ENCODE results near the gene PTPRN2.
"Not testable (repeated sequence)": the region's sequence is repeated elsewhere in the genome, so short reads cannot be mapped to it uniquely, and the experiment has no call there.

PTPRN2 gene

DNA sequence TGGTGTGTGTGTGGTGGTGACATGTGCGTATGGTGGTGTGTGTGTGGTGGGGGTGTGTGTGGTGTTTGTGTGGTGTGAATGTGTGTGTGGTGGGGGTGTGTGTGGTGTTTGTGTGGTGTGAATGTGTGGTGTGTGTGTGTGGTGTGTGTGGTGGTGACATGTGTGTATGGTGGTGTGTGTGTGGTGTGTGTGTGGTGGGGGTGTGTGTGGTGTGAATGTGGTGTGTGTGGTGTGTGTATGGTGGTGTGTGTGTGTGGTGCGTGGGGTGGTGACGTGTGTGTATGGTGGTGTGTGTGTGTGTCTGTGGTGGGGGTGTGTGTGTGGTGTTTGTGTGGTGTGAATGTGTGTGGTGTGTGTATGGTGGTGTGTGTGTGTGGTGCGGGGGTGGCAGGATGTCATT is 797.7 kb downstream of the PTPRN2 start:
- no peak for DNase-seq

DNA sequence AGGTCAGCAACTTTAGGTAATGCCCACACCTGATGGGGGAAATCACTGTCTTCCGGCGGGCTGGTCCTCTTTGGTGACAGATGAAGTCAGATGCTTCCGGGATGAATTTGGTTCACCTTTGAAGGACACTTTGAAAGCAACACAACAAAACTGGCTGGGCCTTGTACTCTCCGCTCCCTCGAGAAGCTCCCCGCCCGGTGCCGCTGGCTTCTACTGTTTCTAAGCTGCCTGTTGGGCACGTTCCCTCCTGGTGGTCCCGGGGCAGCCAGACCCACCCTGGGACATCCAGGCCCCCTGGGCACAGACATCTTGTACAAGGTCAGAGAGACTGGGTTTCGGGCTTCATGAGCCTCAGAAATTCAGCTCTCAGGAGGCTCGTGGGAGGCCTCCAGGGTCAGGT is 798.5 kb downstream of the PTPRN2 start:
- no peak for DNase-seq

DNA sequence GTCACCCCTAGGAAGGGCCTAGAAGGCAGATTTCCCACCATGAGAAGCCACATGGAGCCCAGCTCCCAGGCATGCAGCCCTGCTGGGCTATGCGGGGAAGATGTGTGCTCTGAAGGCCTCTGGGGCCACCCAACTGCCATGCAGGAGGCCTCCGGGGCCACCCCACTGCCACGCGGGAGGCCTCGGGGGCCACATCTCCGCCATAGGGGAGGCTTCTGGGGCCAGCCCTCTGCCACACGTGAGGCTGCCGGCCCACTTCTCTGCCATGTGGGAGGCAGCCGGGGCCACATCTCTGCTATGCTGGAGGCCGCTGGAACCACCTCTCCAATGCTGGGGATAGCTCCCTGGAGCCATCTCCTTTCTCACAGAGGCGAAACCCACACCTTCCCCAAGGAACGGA is 799.0 kb downstream of the PTPRN2 start:
- DNase-seq: no peak

DNA sequence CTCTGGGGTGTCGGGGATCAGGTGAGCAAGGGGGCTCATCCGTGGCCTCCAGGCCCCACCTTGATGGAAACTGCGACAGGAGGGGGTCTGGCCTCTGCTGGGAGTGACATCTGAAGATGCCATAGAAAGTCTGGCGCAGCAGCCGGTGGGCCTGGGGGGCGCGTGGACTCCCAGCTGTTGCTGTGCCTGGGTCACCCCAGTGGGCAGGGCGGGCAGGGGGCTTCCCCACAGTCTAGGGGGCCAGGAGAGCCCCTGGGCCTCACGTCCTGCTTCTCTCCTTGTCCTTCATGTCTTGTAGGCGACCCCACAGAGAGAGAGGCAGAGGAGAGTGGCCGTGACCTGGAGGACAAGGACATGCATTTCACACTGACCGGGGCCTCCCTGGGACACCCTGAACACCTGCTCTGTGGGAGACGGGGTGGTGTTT is 800.3 kb downstream of the PTPRN2 start:
- no peak for DNase-seq

DNA sequence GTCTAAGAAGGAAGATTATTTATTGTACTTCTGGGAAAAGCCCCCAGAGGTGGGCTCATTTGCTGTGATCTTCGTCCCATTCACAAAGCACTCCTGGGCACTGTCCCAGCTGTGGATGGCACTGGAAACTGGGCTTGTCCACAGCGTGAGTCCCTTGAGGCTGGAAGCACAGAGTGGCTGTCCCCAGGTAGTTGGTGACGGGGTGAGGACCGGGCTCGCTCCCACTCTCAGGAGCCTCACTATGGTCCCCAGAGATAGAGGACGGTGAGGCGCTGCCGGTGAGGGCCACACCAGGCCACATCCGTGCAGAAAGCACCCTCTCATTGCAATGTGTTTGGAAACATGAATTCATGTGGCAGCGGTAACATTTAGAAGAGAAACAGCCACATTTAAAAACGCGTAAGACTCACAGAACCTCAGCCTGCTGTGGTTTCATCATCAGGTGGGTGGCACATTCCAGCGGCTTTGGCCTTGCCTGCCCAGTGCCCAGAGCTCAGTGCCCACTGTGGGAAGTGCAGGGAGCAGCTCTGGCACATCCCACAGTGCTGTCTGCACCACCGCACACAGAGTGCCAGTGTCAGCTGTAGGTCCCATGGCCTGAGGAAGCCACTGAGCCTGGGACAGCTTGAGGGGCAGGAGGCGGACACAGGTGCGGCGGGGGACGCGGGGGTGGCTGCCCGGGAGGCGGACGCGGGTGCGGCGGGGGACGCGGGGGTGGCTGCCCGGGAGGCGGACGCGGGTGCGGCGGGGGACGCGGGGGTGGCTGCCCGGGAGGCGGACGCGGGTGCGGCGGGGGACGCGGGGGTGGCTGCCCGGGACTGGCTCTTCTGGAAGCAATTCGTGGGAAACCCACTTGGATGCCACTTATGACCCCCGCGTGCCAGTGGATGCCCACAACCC is 801.0 kb downstream of the PTPRN2 start:
- DNase-seq: no peak

DNA sequence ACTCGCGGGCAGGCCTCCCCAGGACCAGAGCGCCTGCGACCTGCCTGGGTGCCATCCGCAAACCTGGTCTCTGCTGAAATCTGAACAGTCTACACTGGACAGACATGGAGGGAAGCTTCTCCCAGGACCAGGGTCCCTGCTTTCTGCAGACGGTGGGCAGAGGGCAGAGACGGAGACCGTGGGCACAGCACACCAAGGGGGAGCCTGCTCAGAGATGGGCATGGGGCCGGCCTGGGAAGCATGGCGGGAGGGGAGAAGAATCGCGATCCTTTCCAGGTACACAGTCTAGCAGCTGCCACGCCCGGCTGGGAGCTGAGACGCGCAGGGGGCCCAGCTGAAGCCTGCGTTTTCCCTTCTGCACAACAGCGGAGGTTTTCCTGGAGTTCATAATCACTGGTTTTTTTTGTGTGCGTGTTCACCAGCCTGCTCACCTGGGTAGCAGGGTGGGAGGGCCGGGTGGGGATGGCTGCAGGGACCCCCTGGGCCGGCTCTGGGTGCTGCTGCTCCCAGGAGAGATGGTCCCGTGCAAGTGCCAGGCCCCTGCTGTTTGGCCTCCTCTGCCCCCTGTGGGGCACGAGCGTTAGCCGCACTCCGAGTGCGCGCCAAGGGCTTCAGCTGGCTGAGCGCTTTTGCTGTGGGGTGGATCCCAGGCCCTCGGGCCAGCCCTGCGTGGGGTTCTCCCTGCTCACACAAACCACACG is 802.0 kb downstream of the PTPRN2 start:
- DNase-seq: no peak

DNA sequence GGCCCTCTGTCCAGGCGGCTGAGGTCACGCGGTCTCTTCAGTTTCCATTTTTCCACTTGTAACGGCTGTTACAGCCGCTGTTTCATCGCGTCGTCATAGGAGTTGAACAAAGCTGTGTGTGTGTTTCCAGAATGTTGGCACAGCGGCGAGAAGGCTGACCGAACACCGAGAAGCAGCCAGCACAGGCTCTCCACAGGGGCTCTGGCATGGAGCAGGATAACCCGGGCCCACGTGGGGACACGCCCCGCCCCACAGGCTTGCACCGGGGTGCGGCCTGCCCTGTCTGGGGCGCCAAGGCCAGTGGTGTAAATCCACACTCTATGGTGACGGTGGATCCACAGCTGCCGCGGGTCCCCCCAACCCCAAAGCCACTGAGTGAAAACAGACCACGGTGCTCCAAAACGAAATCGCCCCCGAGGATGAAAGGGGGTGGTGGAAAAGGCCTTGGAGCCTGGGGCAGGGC is 802.6 kb downstream of the PTPRN2 start:
- no peak for DNase-seq

DNA sequence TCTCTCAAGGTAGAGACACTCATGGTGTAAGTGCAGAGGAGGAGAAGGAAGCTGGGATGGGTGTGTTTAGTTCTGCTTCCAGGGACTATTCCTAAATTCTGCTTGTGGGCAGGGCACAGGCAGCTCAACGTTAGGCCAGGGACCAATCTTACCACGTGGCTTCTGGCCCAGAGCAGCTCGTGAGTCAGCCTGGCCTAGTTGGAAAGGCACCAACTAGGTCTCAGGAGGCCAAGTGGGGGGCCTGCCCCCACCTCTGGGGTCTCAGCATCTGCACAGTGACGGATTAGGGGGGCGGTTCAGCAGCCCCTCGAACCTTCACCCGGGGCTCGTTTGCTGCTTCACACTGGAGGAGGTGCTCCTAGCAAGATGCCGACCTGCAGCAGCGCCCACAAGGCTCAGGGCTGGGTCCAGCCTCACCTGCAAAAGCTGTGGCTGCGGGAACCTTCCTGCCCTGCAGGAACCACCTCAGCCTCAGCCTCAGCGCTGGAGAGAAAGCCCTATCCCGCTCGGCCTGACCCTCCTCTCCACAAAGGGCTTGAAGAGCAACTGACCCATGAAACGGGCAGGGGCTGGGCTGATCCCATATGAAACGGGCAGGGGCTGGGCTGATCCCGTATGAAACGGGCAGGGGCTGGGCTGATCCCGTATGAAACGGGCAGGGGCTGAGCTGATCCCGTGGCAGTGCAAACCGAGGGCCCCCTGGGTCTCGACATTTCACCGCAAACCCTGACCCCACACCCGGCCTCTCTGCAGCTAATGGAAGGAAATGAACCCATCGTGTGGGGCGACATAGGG is 803.4 kb downstream of the PTPRN2 start:
- DNase-seq: no peak

DNA sequence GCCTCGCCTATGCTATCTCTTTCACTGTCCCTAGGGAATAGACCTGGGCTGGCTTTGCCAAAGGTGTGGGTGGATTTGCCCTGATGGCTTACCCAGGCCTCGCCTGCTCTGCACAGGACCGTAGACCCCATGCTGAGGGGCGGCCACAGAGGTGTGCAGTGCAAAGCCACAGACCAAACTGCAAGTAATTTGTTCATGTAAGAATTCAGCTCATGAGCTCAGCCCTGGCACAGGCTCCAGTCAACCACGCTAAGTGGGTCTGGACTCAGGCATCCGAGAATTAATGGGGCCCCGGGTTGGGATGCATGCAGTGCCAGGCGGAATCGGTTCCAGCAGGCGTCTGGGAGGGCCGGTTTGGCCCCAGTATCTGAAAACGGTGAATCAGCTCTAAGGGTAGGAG is 805.6 kb downstream of the PTPRN2 start:
- DNase-seq: no peak

DNA sequence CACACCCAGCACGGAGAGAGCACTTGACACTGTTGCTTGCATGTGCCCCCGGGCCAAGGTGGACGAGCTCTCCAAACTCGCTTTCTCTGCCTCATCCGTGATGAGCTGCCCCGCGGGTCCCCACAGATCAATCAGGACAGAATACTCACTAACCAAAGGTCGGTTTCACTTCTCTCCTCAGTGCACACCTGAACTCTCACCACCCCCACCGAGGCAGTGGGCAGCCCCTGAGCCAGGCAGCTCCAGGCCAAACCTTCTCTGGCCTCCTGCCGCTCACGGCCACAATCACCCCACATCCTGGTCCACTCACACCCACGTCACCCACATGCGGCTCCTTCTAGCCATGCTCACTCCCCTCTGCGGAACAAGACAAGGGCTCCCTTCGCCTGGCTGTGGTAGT is 806.9 kb downstream of the PTPRN2 start:
- no peak for DNase-seq

DNA sequence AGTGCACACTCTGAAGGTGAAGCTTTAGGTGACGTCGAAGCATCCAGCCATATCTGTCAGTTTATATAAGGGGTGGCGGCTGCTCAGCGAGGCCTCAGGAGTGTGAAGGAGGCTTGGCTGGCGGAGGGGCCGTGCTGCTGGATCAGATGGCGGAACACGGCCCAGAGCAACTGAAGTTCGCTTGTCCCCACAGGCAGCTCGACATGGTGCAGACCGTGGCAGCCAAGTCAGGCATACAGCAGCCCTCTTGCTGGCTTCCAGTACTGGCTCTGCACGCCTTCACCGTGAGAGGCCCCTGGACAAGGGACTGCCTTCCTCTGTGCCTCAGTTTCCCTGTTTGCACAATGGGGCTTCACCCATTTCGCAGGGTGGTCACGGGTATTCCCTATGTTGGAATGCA is 807.3 kb downstream of the PTPRN2 start:
- no peak for DNase-seq

DNA sequence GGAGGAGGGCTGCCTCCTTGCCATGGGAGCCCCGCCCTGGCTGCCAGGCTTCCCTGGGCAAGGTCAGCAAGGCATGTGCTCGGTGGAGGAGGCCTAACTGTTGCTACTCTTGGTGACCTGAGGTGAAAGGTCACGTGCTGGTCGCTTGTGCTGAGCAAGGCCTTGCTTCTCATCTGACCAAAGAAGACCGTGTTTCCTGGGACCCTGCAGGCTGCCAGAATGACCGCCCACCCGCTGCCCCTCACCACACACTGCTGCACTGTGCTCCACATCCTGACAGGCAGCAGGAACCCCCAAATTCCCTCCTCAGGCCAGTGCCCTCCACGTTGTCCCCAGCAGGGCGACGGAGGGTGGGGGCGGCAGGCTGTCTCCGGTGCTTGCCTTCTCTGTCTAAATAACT is 808.4 kb downstream of the PTPRN2 start:
- DNase-seq: no peak

DNA sequence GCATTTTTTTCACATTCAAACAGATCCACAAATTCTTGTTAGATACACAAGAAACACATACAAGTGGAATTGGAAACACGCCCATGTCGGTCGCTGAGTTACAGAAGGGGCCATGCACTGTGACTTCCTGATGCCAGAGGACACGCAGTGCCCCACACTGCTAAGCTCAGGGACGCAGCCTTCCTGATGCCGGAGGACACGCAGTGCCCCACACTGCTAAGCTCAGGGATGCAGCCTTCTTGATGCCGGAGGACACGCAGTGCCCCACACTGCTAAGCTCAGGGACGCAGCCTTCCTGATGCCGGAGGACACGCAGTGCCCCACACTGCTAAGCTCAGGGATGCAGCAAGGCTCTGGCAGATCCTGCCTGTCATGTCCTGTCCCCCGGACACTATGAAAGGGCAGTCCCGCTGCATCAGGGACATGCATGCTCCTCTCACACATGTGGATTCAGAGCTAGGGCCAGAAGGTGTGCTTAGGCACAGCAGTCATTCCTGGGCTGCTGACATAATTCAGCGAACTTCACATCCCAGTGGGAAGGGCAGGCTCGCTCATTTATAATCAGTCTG is 810.3 kb downstream of the PTPRN2 start:
- not testable (repeated sequence) for DNase-seq

DNA sequence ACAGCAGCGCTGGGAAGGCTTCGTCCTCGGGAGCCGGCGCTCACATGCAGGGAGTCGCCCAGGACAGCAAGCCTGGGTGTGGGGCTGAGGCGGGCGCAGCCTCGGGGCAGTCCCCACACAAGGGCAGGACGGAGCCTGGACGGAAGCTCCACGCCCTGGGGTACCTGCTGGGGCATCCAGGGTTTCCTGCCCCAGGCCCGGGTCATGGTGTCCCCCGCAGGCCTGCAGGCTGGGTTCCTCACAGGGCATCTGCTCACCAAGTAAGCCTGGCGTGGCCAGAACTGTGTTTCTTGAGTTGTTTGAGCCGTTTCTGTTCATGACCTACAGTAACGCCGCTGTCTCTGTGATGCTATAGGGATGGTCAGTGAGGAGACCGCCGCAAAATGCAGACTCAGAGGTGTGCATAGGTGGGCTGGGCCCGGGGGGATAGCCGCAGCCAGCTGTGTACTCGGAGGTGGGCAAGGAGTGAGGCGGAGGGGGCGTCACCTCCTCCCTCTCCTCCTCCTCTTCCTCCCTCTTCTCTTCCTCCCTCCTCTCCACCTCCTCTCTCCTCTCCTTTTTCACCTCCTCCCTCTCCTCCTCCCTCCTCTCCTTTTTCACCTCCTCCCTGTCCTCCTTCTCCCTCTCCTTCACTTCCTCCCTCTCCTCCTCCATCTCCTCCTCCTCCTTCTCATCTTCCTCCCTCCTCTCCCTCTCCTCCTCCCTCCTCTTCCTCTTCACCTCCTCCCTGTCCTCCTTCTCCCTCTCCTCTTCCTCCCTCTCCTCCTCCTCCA is 811.9 kb downstream of the PTPRN2 start:
- no peak for DNase-seq

DNA sequence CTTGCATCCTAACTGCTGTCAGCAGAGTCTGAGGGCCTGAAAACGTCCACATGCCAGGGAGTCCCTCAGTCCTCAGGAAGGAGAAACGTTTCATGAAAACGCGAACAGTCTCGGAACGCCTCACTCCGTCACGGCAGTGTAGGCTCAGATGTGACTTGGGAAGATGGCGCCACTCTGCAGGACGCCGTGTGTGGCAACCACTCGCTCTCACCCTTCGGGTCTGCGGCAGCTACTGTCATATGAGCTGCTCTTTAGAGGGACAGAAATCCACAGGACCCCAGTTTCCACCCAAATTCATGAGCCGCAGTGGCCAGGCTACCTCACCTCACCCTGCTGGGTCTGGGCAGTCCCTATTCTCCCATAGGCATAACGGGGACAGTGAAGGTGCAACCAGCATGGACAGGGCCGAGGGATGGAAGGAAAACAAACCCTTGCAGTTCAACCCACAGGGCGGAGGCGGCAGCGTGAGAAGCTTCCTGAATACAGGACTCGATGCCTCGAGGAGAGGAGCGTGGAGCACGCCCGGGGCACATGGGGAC is 812.5 kb downstream of the PTPRN2 start:
- no peak for DNase-seq

DNA sequence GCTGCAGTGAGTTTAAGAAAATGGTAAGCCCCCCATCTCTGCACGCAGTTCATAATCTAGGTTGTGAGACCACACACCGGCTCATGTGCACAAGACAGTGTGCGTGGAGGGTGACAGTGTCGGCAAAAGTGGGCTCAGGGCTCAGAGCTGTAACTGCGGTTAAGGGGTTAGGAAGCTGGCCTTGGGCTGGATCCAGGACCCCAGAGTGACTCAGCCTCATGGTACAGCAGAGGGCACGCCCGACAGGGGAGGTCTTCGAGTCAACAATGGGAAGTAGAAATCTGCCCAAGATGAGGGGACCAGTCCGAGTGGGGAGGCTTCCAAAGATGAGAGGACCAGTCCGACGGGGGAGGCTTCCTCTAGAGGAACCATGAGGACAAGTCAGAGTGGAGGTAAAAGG is 813.1 kb downstream of the PTPRN2 start:
- DNase-seq: no peak

DNA sequence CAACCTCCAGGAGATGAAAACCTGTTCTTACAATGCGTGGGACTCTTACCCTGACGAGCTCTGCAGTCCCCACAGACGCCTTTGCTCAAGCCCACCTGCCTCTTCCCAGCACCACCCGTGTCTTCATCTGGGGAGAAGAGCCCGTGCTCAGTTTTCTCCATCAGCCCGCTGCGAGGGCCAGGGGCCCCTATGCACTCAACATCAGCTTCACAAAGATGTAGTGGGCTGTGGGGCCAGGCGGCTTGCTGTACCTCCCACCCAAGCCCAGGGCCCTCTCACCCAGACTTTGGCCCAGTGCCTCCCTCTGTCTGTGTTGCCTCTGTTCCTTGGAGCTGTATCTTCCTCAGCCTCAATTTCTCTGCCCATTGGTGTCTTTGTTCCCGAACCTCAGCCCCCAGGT is 814.3 kb downstream of the PTPRN2 start:
- DNase-seq: no peak

DNA sequence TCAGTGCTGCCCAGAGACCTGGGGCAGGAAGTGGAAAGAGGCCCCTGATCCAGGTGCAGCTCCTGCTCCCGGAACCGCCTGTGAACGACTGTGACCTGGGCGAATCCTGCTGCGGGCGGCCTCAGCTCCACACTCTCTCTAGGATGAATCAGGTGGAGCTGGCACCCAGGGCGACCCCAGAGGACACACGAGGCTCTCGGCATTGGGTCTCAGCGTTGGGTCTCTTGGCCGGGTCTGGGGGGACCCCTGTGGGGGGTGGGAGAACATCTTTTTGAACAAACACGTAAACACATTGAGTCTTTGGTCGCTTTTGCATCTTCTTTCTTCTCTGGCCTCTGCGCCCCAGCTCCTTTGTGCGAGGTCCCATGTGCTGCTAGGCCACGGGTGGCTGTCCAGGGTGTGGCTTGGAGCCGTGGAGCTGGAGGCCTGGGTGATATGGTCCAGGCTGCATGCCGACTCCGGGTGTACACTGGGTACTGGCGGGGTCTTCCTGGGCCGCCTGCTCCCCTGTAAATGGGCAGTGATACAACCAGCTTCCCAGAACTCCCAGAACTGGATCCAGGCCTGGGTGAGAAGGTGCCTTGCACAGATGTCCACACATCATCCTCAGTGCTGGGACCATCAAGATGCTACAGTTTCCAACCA is 815.0 kb downstream of the PTPRN2 start:
- DNase-seq: no peak

DNA sequence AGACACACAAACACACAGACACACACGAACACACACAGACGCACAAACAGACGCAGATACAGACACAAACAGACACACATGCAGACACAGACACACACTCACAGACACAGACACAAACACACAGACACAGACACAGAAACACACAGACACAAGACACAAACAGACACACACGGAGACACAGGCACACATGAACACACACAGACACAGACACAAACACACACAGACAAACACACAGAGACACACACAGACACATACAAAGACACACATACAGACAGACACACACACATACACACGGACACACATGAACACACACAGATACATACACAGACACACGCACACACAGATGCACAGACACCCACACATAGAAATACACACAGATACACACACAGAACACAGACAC is 815.9 kb downstream of the PTPRN2 start:
- no peak for DNase-seq

DNA sequence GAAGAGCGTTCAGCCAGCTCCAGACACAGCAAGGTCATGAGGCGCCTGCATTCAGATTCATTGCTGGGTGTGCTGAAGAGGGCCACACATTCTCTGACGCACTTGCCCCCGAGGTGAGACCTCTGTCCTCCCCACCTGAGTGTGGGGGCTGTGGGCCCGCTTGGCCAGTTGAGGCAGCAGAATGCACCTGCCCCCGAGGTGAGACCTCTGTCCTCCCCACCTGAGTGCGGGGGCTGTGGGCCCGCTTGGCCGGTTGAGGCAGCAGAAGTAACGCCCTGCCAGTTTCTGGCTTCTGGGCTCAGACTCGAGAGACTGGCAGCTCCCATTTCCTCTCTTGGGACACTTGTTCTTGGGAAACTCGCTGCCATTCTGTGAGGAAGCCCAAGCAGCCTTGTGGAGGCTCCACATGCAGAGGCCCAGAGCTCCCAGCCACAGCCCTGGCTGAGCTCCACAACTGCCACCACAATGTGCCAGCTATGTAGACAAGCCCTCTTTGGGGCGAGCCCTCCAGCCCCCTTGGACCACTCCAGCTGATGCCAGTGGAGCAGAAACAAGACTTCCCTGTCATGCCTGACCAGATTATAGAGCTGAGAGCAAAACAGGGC is 816.8 kb downstream of the PTPRN2 start:
- no peak for DNase-seq
